8988T (cell line): Measurements from ENCODE around the gene PRR16.
"Not testable (repeated sequence)": the region's sequence is repeated elsewhere in the genome, so short reads cannot be mapped to it uniquely, and the experiment has no call there.

Experiments
- DNase-seq: peaks from one replicate; pipeline ENCODE4 v3.0.0; 2011

Gene PRR16

DNA sequence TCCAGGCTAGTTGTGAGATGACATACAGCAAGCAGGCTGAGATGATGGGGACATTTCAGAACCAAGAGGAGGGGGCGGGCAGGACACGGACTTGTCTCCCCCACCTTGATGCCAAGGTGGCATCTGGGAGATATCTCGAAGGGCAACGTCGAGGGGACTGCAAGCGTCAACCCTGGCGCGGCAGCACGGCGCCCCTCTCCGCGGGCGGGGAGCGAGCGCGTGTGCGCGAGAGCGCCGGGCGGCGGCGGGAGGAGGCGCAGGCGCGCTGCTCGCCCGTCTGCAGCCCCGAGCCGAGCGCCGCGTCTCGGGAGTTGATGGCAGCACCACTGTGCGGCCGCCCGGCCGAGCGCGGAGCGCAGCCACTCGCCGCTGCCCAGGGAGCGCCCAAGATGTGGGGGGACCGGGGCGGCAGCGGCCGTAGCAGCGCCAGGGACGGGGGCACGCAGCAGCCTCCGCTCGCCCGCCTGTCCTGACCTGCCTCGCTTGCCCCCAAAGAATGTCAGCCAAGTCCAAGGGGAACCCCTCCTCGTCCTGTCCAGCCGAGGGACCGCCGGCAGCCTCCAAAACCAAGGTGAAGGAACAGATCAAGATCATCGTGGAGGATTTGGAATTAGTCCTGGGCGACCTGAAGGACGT is at the start of gene PRR16:
PRR16 (plus strand) TSS at position 310 of the 636 bp plus-strand sequence.
- peak; percentile 75 for DNase-seq

DNA sequence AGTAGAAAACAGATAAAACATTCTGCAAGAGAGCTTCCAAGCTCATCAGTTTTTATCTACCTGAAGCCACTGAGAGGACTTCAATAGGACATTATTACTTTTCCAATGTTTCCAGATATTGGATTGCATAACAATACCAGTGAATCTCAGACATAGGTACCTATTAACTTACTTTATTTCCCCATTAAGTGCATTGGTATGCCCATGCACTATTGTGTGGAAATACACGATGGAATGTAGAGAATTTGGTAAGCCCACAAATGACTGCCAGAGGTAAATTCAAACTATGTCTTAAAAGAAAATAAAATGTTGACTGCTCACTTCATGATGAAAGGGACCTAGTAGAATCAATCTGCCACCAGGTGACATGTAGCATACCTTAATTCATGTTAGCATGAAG is 48.1 kb upstream of the PRR16 start:
- no peak for DNase-seq

DNA sequence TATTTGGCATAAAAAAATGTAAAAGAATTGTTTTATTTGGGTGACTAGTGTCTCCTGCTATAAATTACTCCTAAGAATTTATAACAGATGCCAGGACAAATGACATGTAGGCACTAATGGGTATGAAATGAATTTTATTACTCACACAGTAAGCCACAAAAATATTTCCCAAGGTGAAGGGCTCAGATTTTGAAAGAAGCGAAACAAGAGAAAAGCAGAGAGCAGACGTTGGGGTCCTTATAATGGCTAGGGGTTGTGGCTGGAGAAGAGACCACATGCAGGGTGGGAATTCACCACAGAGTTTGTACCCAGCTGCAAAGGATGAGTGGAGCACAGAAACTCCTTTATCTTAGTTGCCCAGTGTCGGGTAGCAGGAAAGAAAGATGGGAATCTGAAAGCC is 45.0 kb upstream of the PRR16 start:
- no peak for DNase-seq

DNA sequence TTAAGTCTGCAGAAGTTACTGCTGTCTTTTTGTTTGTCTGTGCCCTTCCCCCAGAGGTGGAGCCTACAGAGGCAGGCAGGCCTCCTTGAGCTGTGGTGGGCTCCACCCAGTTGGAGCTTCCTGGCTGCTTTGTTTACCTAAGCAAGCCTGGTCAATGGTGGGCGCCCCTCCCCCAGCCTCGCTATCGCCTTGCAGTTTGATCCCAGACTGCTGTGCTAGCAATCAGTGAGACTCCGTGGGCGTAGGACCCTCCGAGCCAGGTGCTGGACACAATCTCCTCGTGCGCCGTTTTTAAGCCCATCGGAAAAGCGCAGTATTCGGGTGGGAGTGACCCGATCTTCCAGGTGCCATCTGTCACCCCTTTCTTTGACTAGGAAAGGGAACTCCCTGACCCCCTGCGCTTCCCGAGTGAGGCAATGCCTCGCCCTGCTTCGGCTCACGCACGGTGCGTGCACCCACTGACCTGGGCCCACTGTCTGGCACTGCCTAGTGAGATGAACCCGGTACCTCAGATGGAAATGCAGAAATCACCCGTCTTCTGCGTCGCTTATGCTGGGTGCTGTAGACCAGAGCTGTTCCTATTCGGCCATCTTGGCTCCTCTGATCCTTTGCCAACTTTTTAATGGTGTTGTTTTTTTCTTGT is 37.3 kb upstream of the PRR16 start:
- DNase-seq: not testable (repeated sequence)

DNA sequence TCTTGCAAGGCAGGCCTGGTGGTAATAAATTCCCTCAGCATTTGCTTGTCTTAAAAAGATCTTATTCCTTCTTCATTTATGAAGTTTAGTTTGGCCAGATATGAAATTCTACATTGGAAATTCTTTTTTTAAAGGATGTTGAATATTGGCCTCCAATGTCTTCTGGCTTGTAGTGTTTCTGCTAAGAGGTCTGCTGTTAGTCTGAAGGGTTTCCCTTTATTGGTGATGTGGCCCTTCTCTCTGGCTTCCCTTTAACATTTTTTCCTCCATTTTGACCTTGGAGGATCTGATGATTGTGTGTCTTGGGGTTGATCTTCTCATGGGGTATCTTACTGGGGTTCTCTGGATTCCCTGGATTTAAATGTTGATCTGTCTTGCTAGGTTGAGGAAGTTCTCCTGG is 33.5 kb upstream of the PRR16 start:
- DNase-seq: no peak

DNA sequence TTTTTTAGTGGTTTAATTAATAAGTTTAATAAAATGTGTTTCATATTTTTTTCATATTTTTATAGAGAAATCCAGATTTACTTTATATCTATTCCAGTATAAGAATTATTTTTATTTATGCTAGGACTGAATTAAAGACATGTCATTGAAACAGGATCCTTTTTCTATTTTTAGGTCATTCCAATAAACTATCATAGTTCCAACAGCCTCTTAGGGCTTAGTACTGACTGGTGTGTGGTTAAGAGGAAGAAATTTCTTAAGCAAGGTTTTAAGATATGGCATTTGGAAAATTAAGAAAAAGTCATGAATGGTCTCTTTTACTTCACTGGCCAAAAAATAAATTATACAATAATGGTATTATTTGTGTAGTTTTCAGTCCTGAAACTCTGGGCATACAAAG is 31.2 kb upstream of the PRR16 start:
- DNase-seq: no peak

DNA sequence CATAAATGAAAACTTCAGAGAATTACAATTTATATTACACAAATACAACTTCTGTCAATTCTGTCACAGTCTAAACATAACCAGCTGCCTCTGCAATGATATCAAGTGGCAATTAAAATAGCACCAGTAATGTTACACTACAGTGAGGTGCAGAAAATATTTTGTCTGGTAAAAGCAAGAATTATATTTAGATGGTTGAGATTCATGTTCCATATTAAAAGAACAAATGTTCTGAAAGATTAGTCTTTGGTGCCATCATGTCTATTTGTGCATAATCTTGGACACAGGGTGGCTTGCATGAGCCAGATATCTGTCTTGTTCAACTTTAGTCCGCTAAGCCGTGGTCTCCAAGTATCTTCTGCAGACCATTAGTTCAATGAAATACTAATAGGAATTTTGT is 29.0 kb upstream of the PRR16 start:
- no peak for DNase-seq

DNA sequence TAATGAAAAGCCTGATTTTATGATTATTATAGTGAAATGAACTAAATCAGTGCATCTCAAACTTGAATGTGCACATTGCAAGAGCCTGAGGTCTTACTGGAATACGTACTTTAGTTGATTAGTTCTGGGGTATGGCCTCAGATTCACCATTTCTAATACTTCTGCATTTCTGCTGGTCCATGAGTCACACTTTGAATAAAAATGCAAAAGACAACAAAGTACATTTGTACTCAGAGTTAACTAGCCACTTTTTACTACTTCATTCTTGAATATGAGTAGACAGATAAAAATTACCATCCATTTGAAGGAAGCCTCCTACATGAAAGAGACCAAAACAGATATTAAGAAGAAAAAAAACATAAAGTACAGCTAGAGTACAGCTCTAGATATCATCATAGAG is 27.1 kb upstream of the PRR16 start:
- no peak for DNase-seq

DNA sequence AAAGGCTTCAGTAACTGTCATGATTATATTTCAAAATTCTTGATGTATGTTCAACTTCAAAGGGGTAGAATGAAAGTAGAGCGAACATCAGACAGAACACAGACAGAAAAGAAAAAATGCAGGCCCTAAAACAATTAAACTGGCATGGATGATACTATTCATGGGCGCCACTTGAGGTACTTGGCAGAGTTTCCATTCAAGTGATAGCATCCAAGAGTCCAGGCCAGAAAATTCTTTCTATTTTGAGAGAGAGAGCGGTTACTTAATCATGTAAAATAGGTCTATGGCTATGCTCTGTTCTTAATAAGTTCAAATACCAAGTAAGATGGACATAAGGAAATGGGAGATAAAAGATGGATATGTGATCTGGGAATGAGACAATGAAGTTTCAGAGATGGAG is 21.4 kb upstream of the PRR16 start:
- DNase-seq: no peak

DNA sequence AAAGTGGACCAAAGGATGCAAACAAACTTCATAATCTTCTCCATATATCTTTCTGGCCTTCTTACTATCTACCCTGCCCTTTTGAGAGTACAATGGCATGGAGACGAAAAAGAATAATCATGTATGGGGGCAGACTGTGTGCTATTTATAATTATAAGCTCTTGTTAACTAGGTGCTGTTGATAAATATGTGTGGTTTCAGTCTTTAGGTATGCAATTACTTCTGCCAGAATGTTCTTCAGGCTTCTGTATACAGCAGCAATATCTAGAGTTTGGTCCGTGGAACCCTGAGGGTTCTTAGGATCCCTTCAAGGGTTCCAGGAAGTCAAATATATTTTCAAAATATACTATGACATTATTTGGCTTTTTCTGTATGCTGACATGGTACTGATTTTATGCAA is 20.5 kb upstream of the PRR16 start:
- DNase-seq: no peak

DNA sequence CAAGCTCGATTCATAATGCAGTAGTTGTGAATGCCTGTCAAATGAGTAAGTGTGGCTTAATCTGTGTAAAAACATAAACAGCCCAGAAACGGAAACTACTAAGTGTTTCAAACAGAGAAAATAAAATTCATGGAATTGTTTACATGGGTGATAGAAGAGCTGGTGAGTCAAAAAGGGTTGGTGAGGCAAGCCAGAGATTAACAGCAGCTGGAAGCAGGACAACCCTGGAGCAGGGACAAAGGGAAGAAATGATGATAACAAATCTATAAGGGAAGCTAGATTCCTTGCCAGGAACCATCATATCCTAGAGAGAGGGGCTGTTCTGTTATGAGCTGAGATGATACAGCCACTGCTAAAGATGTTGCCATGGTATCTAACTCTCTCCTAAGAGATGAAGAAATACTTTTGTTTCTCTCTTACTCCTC is 18.0 kb upstream of the PRR16 start:
- no peak for DNase-seq

DNA sequence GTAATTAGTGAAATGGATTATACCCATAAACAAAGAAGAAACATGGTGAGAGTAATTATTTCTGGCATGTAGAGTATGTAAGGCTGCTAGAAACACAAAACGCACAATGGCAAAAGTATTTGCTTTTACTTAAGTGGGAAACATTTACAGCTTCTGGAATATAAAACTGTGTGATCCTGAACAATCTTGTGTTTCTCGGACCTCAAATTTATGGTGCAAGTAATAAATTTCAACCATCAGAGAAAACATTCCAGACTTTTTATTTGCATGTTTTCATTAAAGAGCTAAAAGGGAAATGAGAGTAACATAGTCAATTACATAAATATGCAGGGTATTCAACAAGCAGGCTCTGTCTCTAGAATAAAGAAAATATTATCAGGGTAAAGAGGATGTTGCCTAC is 17.2 kb upstream of the PRR16 start:
- DNase-seq: no peak

DNA sequence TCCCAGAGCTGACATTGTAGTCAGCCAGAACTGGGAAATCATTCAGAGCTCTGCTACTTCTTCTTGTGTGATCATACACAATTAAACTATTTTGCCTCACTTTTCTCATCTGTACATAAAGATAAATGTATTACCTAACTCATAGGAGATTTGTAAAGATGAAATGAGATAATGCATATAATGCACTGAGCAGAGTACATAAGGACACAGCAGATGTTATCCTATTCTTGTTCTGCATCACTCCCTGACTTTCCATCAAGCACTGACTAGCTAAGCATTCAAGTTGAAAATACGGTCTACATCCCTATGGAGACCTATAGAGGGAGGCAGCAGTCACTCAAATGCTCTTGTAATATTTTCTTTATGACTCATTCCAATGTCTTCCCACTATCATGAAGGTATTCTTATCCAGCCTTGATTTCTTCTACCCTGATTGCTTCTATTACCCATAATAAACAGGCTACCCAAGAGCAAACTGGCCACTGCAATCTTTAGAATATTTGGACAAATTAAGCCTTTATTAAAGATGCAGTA is 16.3 kb upstream of the PRR16 start:
- no peak for DNase-seq

DNA sequence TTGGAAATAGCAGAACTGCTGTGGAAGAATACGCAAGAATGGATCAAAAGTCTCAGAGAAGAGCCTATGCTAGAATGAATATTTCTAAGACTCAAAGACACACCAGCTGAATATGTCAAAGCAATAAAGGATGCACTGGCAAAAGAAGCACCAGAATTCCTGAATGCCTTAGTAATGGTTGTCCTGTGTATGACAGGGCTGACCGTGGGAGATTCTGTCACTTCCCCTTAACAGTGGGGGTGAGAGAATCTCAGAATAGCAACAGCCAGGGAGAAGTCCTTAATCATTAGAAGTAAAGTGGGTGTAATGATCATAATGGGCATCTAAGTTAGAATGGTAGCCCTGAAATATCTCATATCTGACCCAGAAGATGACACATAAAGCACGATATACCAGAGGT is 14.6 kb upstream of the PRR16 start:
- no peak for DNase-seq

DNA sequence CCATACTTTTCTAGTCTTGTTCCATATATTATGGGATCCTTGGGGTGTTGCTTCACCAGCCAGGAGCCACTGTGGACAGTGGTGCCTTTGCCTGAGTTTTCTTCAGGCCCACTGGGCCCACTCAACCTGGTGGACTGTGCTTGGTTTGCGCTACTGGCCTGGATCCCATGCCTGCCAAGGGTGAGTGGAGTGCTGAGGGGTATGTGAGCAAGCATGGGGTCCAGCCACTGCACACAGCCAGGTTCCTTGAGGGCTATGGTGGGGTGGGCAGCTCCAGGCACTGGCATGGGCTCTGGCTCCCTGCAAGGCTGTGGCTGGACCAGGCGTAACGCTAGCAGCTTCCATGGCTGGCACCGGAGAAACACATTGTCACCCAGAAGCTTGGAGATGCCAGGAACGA is 13.2 kb upstream of the PRR16 start:
- DNase-seq: no peak

DNA sequence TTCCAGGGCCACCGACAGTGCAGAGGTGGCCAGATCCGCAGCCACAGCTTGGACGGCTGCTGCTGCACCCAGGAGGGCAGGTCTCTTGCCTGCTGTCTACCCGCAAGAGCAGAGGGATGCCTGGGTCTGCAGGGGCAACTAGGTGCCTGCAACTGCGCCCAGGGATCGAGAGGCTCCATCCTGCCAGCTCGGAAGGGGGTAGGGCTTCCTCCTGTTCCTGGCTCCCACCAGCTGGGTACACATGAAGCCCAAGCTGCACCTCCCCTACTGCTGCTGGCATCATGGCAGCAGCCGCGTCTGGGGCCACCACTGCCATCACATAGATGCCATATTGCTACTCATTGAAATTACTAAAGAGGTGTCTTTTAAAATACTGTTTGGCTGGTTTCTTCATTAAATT is 12.7 kb upstream of the PRR16 start:
- no peak for DNase-seq

DNA sequence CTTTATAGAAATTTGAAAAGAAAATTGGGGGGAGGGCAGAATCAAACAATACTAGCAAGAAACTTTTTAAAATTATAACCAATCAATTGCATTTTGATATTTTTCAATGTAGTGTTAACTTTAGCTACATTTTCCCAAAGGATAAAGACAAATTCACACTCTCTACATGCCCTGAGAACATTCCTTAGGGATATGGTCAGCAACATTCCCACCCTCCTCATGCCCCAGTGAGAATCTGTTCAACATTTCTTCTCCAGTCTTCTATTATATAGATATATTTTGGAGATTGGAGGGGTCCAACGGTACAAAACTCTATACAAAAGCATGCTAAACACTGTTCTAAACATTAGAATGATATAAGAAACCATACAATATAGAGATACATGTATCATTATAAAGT is 11.6 kb upstream of the PRR16 start:
- no peak for DNase-seq

DNA sequence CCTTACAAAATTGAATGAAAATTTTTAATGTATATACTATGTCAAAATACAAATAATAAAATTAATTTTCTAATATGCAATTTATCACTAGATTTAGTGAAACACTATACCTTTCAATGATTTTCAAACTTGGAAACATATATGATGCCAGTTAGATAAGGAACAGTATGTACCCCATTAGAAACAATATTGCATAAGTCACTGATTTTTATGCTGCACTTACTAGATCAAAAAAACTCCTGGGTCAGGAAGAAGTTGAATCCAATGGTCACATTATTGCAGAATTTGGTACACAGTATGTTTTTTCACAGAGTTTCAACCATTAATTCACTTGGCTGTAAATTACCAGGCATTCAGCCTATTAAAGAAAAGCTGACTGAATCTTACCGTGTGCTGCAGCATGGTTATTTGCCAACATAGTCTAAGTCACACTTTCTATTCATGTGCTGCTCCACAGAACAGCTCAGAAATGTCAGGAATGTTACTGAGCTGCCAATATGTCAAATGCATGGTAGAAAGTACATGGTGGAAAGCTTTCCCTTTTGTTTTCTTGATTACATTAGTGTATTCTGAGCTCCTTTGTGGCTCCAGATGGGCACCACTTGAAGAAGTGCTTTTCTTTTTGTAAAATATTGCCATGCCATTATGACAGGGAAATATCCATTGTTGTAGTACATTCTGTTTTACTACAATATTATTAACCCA is 9.9 kb upstream of the PRR16 start:
- DNase-seq: no peak

DNA sequence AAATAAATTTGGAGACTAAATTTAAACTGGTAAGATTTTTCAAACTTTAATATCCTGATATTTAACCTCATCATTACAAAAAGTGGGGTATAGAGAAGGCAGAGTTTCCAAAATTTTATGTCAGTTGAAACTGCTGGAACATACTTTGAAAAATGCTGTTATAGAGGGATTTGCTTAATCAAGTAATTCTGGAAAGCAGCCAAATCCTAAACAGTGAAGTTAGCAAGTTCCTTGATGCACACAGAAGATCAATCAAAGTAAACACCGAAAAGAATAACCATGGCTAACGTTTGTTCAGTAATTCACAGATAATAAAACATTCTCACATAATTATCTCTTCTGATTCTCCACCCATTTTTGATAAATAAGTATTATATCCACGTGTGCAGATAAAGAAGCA is 8.1 kb upstream of the PRR16 start:
- DNase-seq: no peak

DNA sequence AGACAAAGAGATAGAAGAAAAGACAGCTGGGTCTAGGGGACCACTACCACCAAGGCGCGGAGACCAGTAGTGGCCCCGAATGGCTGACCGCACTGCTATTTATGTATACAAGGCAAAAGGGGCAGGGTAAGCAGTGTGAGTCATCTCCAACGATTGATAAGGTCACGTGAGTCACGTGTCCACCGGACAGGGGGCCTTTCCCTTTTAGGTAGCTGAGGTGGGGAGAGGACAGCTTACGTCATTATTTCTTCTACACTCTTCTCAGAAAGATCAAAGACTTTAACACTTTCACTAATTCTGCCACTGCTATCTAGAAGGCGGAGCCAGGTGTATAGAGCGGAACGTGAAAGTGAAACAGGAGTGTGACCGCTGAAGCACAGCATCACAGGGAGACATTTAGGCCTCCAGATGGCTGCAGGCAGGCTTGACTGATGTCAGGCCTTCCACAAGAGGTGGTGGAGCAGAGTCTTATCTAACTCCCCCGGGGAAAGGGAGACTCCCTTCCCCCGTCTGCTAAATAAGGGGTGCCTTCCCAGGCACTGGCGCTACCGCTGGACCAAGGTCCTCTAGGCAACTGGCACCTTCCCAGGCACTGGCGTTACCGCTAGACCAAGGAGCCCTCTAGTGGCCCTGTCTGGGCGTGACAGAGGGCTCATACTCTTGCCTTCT is 6.1 kb upstream of the PRR16 start:
- DNase-seq: no peak

DNA sequence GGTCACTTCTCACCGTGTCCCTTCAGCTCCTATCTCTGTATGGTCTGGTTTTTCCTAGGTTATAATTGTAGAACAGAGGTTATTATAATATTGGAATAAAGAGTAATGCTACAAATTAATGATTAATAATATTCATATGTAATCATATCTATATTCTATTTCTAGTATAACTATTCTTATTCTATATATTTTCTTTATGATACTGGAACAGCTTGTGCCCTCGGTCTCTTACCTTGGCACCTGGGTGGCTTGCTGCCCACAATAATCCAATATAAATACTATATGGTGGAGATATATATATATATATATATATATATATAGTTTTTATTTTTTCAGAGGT is 5.6 kb upstream of the PRR16 start:
- not testable (repeated sequence) for DNase-seq

DNA sequence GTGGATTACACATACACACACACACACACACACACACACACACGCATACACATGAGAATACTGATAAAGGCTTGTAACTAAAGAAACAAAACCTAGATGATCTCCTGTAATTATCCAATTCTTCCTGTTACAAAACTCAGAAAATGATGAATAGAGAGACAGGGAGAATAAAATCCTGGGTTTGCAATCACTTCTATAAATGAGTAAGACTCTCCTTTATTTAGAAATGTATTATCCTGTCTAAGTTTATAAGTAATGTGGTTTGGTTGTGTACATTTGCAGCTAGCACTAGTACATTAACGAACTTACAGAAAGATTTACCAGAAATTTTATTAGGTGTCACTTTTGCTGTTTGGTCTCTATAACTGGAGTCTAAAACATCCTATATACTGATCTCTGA is 2.8 kb upstream of the PRR16 start:
- no peak for DNase-seq

DNA sequence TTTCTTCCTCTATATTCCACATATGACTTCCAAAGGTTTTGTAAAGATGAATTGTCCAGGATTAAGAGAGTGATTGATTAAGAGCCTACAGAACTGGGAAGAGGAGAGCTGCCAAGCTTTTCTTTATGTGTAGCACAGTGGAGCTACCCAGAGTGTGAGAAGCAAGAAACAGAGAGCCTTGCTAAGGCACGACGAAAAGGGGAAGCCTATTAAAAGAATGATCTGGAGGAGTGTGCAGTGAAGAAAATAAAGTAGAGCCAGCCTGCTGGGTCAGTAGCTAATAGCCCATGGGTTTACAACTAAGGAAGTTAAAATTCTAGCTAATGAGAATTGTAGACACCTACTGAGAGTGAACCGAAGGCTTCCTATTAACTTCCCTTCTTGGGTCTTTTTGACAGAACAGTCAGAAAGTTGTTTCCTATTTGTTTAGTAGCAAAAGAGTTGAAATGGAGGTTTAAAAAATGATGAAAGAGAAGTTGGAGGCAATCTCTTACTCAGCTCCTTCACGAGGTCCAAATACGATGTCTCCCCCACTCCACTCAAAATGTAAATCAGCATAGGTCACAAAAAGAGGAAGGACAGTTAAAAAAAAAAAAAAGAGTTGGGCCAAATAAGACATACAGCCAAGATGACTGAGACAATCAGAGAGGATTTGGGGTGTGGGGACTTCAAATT is 957 bp upstream of the PRR16 start:
- no peak for DNase-seq
